GM21390 (cell line): ENCODE results near the gene ZNF70.

Experiments
- ATAC-seq: cut with Tn5 transposase; IDR thresholded peaks from one replicate; pipeline ENCODE4 v1.9.1; 2021; ENCODE audit not compliant: unreplicated experiment

The ZNF70 gene

DNA sequence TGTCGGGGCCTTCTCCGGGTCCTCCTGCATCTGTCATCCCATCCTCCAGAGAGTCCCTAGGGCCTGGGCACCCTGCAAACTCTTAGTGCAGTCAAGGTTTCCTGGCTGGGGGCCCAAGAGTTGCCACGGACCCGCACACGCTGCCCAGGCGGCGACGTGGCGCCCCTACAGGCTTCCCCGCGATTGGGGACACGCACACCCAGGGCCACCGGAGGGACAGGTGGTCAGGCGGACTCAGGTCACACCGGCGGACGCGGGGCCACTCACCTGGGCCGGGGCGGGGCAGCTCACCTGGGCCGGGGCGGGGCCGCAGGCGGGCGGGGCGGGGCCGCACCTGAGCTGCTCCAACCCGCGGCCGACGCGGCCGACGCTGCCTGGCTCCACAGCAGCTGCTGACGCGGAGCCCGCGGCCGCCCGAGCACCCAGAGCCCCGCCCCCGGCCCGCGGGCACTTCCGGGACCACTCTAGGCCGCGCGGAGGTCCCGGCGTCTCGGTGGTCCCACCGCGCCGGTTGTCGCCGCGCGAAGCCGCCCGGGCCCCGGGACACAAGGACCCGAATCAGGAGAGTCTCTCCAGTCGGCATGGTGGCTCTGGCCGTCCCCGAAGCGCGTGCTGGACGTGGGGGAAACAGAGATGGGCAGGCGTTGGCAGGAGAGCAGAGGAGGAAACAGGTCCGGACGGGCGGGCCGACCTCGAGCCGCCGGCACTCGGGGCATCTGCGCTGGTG lies at the start of gene ZNF70:
TSS of gene ZNF70 (minus strand) at position 399 of the 727 bp plus-strand sequence. CDS start 5,972 bp downstream, outside the sequence.
- peak; percentile 68 for ATAC-seq

DNA sequence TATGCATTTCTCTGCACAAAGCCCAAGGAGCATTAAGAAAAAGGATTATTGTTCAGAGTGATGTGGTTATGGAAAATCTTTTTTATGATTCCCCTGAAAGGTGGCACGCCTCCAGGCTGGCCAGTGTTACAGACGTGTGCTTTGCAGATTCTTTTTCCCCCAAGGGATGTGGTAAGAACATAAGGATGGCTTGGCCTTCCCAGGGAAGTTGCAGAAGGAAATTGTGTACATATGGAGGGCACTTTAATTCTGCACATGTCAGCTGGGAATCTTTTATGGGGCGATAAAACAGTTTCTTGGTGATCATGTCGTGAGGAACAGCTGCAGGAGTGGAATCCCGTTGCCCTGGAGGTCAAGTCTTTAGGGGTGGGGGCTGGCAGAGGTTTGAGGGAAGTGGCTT lies 45.5 kb upstream of the ZNF70 start:
- no peak for ATAC-seq

DNA sequence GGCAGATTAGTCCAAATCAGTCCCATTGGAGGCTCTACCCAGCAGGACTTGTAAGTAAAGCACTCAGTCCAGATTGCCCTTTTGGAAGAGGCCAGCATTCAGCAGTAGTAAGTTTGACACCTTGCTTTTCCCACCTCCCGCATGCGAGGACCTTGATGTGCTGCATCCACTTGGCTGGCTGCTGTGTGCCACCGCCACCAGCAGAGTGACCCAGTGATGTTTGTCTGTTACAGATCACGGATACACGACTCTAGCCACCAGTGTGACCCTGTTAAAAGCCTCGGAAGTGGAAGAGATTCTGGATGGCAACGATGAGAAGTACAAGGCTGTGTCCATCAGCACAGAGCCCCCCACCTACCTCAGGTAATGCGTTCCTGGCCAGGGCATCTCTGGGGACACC lies 42.4 kb upstream of the ZNF70 start:
- no peak for ATAC-seq

GRCh38 chr22:23791738-23792645 lies 41.1 kb upstream of the ZNF70 start:
- no peak for ATAC-seq

DNA sequence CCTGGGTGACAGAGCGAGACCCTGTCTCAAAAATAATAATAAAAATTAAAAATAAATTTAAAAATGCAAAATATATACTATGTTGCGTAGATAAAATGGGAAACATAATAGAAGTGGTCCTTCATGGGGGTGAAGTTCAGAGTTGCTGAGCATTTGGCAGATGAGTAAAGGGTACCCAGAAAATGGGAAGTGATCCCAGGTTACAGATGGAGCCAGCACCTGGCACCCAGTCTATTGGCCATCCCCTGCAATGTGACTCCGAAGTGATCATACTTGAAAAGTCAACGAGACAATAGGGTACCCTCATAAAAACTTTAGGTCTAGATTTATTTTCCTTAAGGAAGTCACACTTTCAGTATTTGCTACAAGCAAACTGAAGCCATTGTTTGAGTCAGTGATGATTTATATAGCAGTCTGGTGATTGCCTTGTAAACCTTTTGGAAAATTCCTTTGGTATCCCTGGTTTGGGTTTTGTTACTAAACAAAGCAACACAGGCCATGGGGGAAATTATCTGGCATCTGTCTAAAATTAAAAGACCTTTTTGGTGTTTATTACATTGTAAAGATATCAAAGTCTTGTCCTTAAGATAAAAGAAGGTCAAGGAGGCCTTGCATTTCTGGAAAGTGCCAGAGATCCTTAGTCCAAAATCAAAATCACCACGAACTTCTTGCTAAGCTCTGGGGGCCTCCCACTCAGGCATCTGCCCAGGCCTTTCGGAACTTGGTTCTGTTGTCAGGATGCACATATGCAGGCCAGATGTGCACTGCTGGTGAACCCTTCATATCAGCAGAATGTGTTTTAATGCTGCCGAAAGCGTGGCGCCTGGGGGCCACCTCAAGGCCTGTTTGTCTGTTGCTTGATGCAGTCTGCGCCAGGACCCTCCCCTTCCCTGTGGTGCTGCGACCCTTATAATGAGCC lies 40.2 kb upstream of the ZNF70 start:
- ATAC-seq: no peak

- no peak for ATAC-seq
Measured at GRCh38 chr22:23789638-23790037, 38.7 kb upstream of the ZNF70 start.

DNA sequence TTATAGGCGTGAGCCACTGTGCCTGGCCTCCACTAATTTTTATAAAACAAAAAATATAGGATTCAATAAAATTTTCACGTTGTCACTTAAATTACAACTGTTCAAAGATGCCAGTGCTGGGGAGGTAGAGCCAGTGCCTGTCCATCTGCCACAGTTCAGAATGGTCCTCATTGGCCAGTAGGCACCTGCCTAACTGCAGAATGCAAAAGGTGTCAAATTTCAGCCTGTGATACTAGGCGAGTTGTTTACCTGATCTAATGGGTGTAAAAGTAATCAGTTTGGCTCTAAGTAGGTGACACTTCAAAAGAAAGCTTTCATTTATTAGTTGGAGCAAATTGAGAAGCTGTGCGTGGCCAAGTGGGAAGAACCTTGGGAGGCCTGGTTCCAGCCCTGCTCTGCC lies 38.2 kb upstream of the ZNF70 start:
- no peak for ATAC-seq

GRCh38 chr22:23787910-23788309 lies 37.0 kb upstream of the ZNF70 start:
- no peak for ATAC-seq

GRCh38 chr22:23787600-23787896 lies 36.6 kb upstream of the ZNF70 start:
- peak; percentile 15 for ATAC-seq

GRCh38 chr22:23786752-23787599 lies 36.1 kb upstream of the ZNF70 start, which contains the start of gene SMARCB1:
SMARCB1 (plus strand) TSS chr22:23786966; CDS start chr22:23787170, 204 bp downstream.
- ATAC-seq: peak; percentile 65

- no peak for ATAC-seq
Measured at GRCh38 chr22:23786261-23786710, 35.4 kb upstream of the ZNF70 start.

- ATAC-seq: no peak
Measured at GRCh38 chr22:23784215-23784732, 33.4 kb upstream of the ZNF70 start.

DNA sequence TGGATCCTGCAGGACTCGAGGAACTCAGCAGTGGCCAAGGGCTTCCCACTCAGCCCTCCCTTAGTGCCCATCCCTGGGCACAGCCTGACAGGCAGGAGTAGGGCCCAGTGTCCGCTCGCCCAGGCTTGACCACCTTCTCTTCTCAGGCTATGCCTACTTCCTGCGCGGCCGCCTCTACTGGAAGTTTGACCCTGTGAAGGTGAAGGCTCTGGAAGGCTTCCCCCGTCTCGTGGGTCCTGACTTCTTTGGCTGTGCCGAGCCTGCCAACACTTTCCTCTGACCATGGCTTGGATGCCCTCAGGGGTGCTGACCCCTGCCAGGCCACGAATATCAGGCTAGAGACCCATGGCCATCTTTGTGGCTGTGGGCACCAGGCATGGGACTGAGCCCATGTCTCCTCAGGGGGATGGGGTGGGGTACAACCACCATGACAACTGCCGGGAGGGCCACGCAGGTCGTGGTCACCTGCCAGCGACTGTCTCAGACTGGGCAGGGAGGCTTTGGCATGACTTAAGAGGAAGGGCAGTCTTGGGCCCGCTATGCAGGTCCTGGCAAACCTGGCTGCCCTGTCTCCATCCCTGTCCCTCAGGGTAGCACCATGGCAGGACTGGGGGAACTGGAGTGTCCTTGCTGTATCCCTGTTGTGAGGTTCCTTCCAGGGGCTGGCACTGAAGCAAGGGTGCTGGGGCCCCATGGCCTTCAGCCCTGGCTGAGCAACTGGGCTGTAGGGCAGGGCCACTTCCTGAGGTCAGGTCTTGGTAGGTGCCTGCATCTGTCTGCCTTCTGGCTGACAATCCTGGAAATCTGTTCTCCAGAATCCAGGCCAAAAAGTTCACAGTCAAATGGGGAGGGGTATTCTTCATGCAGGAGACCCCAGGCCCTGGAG lies 32.6 kb upstream of the ZNF70 start:
- ATAC-seq: no peak

GRCh38 chr22:23782703-23783102 lies 31.8 kb upstream of the ZNF70 start:
- no peak for ATAC-seq

- no peak for ATAC-seq
Measured at GRCh38 chr22:23782252-23782651, 31.3 kb upstream of the ZNF70 start.

GRCh38 chr22:23781511-23782183 lies 30.7 kb upstream of the ZNF70 start:
- ATAC-seq: no peak

DNA sequence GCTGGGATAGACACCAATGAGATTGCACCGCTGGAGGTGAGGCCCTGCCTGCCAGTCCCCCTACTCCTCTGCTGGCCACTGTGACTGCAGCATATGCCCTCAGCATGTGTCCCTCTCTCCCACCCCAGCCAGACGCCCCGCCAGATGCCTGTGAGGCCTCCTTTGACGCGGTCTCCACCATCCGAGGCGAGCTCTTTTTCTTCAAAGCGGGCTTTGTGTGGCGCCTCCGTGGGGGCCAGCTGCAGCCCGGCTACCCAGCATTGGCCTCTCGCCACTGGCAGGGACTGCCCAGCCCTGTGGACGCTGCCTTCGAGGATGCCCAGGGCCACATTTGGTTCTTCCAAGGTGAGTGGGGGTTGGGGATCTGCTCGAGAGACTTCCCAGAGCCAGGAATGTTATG lies 30.2 kb upstream of the ZNF70 start:
- no peak for ATAC-seq

DNA sequence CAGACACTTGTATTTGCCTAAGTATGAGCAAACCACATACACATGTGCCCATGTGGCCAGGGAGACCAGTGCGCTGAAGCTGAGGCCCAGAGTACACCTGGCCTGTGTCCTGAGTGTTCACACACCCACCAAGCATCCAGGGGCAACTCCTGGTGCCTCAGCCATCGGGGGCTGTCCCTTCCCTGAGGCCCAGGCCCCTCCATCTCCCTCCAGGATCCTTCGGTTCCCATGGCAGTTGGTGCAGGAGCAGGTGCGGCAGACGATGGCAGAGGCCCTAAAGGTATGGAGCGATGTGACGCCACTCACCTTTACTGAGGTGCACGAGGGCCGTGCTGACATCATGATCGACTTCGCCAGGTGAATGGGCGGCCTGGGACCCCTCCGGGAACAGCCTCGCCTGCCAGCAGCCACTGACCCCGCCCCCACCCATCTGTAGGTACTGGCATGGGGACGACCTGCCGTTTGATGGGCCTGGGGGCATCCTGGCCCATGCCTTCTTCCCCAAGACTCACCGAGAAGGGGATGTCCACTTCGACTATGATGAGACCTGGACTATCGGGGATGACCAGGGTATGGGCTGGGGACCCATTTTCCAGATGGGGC lies 29.3 kb upstream of the ZNF70 start:
- no peak for ATAC-seq
